NCI-H1105 (cell line): Measurements from ENCODE around the gene HOXA7.
A peak's percentile ranks its signal among the peaks of the same experiment; 100 is the strongest.

Source experiments
- DNase-seq: peaks from one replicate; lab custom pipeline; 2025; lab: John Stamatoyannopoulos, UW

Gene HOXA7

DNA sequence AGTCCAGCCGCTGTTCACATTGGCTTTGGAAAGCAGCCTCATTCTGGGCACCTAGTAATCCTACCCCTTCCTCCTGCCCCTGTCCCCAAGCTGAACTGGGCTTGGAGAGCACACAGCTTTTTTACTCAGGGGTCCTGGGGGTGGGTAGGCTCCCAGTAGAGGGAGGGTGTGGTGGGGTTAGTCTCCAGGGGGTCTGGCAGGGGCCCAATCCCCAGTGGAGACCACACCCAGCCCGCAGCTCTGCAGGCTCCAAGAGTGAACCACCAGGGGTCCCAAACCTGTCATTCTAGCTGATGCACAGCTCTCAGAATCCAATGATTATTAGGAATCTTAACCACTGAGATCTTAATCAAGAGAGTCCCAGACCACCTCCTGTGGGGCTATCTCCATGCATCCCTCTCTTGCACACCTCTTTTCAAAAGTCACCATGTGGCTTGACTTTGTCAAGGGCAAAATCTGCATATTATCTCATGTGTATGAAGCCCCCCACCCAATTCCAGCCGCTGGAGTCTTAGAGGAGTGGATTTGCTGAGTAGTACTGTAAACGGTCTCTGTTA, 25.9 kb upstream of the HOXA7 start:
- DNase-seq, result no peak

DNA sequence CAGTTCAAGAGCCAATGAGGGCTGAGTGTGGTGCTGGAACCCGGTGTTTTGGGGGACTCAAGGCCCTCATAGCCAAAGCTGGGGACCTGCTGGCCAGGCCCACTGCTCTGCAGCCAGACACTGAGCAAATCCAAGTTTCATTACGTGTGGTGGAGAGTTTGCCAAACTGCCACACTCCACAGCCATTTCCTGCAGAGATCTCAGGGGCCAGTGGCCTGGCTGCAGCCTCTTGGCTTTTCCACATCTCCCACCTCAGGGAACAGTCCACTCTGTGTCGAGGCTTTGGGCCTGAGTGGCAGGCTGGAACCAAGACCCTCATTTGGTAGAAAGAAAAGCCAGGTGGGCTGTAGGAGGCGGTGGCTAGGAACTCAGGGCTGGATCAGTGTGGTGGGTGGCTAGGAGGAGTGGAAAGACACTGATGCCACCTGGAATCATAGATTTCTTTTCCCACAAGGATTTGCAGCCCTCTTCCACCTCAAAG, 25.4 kb upstream of the HOXA7 start:
- no peak for DNase-seq

DNA sequence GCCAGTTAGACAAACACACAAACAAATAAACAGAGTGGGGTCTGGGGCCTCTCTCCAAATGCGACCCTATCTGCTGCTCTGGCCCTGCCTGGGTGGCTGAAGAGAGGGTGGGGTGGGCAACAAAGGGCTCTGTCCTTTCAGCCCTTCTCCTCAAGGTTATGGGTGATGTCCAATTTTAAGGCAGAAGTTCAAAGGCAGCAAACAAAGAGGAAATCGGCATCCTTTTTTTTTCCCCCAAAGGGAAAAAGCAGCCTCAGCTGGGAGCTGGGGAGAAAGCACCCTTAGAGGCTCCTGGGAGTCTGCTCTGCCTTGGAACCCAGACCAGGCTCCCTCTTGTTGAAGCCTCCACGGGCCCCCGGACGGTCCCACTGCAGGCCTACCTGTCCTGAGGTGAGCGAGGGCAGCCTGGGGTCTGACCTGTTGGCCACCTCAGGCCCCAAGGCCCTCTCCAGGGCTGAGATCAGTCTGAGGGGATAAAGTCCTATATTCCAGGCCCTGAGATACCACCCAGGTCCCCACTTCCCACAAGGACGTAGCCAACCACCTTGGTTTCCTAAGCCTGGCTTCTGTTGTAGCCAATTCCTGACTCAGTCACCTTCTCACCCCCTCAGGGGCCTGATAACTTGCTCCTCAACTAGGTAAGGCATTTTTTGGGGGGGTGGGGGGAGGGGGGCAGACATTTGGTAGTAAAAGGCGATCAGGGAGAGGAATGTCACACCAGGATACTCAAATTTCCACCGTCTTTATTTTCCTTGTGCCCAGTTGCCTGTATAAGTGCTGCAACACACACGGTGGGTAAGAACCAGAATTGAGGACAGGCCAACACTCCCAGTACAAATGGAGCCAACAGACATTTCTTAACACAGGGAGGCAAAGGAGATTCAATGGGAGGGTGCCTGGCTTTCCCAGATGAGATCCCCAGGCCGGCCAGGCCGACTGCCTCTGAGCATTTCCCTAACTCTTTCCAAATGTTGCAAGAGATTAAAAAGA, 24.3 kb upstream of the HOXA7 start:
- DNase-seq, result no peak

DNA sequence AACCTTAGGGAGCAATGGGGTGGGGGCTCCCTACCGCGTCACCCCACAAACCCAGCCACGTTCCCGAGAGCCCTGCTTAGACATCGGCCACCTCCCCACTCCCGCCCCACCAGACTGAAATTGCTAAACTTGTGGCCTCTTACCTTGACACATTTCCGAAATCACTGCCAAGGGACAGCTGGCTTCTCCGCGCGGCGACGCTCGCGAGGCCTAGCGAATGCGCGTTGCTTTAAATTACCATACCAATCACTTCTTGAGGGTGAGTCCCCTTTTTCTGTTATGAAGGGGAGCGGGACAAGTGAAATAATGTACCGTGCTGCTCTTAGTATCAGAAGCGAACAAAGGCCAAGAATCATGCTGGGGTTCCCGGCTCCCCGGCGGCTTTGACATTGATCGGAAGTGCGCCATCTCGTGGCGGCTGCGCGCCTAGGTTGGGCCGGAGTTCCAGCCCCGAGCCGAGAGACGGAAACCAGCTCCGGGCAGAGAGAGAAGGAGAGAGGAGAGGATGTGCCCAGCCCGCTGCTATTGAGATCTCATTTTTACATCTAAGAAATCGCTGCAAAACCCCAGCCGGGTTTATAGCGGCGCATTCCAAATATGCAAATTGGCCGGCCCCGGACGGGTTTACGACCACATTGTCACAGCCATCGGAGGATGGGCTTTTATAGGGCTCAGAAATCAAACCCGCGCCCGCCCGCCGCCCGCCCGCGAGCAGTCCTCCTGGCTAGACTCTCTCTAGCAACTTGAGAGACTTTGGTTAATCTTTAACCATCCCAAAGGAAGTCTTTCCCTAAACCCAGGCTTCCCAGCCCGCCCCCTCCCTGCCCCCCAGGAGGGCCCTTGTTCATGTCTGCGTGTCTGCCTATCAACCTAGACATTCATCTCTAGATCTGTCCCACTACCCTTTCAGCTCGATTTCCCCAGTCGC, 23.3 kb upstream of the HOXA7 start:
- DNase-seq, result no peak

DNA sequence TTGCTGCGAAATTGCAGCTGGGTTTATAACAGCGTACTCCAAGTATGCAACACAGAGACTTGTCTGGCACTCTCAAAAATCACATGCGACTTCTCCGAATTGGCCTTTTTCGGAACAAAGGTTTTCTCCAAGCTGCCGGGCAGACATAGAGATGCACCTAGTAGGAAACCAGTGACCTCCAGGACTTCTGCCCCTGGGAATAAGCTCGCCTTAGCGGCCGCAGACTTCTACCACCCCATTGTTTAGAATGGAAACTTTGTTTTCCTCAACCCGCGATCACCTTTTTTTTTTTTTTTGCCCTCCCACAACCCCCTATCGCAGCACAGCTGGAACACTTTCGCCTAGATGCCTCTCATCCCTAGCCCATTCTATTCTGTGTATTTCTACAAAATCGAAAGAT, 22.6 kb upstream of the HOXA7 start:
- no peak for DNase-seq

DNA sequence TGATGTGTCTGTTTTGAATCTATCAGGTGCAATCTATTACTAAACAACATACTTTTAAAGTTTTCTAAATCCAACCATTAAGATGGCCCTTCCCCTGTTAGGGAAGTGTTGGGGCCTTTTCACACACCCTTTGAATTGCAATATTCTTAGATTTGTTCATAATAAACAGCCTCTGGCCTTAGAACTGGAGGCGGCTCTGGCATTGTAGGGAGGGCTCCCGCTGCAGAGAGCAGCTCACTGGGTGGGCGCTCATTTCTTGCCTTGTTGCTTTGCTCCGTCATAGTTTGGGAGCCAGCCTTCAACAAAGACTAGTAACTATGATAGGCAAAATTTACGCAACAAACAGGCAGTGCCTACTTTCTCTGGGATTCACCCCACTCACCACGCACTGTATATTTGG, 21.9 kb upstream of the HOXA7 start:
- DNase-seq, result no peak

DNA sequence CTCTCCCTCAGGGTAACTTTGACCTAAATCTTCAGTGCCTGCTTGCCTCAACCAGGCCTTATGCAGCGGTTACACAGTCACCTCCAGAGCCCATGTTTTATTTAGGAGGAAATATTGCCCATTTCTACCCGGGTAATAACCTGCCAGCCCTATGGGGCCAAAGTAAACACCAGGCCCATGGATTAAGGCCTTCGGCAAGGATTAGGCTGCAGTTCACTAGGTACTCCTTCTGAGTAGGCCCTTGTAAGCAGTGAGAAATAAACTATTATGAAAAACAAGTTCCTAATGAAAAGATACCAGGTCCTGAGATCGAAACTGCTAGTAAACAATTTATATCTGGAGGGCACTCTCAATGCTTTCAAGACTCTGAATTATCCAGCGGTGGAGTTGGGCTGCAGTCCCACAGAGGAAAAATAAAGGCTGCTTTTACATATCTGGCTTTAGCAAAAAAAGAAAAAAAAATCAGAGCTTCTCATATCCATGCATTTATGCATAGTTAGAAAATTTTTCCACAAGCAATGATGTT, 21.4 kb upstream of the HOXA7 start:
- DNase-seq, result no peak

DNA sequence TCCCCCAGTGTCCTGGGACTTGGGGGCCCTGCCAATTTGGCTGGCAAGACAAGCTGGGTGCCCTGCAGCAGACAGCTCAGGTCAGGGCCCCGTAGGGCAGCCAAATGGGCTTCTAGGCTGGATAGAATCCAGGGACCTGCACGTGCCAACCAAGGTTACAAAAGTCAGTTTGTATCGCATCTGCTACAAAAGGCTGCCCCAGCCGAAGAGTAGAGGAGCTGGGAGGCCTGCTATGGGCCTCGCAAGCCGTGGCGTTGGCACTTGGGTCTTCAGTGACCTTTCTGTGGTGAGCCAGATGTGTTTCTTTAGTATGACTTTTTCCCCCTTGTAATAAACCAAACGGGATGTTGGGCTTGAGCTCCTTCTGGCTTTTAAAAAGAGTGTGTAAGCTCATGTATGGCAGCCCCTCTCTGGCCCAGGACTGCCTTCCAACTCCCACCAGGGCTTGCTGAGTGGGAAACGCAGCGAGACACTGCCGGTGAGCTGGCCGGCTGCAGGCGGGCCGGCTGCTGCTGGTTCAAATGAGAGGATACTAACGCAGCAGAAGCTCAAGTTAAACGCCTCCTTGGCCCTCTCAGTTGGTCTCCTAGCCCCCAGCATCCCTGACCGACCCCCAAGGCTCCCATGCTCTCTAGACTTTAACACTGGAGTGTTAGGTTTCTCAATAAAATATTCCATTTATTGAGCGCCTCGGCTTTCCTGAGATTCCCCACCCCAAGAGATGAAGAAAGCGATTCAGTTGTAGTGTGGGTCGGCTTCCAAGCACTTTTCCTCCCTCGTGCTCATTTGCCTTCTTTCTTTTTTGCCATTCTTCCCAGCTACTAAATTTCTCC, 20.7 kb upstream of the HOXA7 start:
- DNase-seq, result no peak

DNA sequence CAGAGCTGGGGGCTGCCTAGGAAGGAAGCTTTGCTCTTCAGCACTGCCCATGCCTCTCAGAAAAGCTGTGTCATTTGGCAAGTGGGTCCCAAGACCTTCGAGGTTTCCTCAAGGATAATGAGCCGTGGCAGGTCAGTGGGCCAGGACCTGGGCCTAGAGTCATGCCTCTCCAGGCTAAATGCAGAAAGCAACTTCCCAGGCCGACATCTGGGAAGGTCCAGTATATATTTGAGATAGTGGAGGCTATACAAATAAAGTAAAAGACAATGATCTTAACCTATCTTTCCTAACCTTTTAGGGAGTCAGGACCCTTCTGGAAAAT, 20.0 kb upstream of the HOXA7 start:
- DNase-seq, result no peak

DNA sequence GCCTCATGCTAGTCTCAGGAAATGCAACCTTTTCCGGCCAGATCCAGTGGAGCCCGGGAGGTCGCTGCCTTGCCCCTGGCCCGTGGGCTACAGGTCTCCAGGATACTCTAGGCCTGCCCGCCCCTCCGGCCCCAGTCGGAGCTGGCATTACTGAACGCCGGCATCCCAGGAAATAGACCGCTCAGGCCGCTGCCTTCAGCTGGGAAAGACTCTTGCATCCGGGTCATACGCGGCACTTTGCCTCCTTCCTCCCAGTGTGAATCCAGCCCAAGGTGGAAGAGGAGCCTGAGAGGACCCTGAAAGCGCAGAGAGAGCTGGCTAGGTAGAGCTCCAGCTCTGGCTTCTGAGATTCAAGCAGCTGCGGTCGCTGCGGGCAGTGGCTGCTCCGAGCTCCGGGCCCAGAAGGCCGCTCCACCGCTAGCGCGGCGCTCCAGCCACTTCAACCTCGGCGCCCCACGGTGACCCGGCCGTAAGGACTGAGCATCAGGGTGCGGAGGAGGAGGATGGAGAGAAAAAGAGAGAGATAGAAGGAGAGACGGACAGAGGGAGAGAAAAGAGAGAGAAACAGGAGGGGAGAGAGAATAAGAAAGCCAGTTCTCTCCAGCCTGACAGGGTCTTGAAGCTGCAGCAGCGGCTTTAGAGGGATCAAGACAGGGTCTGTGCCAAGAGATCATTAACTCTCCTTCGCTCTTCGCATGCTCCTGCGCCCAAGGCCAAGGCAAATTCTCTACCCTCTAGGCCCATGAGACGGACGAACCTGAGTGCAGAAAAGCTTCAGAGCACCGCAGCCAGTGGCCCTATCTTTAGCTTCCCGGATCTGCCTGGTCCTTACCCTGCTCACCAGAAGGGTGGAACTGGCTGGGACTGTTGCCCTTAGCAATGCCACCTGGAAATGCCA, 19.4 kb upstream of the HOXA7 start:
- no peak for DNase-seq

DNA sequence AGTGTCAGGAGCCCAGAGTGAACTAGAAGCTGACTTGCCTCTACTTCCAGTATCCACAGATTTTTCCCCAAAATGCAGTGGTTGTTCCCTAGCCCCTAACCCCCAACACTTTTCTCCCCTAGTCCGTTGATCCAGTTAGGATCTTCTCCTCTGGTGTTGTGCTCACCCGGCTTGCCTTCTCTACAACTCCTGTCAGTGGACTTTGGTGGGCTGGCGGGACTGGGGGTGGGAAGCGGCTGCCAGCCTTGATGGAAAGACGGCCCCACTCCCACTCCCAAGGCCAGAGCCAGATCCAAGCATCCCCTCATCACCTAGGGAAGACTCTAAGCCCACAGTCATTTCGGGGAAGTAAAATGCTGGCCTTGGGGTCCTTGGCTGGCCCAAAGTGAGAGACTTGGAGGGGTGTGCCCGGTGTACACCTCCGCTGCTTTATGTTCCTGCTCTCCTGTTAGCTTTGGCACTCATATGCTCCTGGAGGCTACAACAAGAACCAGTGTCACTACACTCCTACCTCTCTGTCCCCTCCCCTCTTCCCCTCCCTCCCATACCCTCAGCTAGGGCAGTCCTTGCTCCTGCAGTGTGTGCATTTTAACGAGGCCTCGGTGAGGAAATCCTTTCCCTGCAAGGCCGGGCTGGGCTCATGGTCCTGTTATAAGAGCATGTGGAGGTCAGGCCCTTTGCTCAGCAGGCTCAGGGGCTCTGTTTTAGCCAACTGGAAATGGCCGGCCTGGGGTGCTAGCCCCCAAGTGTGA, 18.6 kb upstream of the HOXA7 start:
- no peak for DNase-seq

DNA sequence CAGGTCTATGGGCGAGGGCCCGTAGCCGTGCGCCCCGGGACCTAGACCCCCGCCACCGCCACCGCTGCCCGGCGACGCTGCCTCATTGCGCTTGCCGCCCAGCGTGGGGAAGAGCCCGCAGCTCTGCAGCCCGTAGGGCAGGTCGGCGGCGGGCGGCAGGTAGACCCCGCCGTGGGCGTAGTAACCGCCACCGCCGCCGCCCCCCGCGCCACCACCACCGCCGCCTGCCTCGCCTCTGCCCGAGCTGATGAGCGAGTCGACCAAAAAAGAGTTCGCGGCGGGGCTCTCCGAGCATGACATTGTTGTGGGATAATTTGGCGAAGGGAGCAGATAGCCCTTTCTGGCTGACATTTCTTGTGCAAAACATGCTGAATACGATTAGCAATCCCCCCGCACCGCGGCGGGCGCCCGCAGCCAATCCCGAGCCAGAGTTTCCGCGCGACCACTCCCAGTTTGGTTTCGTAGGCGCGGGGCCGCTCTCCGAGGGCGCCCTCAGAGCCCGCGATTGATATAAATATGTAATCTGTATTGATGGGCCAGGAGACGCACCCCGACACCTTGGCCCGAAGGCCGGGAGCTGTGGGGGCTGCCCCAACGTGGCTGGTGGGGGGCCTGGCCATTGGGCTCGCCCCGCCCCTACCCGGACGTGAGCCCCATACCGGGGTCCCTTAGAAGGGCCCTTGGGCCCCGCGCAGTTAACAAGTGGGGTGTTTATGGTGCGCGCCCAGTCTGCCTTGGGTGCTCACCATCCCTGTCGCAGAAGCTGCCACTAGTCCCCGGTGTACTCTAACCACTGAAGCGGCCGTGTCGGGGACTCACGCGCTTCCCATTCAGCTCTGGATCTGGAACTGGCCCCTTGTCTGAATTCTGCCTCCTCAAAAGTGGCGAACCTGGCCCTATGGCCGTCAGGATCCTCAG, 17.7 kb upstream of the HOXA7 start, which contains the start of gene HOXA10:
Gene HOXA10, minus strand, starts transcription at position 365 of the 918 bp plus-strand sequence. Its CDS starts 14 bp downstream, at position 351.
- DNase-seq, result peak; percentile 57

DNA sequence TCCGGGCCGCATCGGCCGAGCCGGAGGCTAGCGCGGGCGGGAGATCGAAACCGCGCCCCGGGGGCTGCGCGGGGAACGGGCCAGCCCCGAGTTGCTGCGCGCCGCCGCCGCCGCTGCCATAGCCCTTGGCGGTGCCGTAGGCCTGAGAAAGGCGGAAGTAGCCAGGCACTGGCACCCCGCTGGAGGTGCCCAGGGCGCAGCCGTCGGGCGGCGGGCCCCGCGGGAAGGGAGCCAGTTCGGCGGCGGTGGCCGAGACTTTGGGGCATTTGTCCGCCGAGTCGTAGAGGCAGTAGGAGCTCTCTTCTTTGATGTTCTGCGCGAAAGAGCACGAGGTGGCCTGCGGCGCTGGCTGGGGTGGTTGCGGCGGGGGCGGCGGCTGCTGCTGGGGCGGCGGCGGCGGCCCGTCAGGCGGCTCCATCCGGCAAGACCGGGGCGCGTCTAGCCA, 17.1 kb upstream of the HOXA7 start:
- no peak for DNase-seq

DNA sequence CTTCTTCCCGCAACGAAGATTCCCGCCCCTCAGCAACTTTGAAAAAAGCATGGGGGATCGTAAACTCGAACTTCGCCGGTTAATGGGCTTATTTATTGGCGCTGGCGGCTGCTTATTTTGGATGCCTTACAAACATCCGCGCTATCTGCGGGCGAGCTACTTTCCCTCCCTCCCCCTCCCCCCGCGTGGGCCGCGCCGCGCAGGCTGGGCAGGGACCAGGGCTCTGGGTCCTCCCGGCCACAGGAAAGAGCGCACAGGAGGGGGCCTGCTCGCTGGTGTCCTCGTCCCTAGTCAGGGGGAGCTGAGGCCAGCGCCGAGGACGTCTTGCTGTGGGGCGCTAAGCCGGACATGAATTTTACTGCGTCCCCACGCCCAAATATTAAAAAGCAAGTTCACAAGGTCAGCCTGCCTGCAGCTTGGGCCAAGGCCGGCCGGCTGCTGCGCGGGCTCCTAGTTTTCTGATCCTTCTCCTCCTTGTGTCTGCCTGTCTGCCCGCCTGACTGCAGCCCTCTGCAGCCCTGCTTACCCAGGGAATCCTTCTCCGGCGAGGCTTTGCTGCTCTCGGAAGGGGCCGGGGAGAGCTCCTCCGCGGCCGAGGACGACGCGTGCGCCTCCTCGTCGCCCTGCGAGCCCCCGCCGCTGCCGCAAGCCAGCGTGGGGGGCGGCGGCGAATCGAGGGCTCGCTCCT, 16.5 kb upstream of the HOXA7 start:
- DNase-seq, result peak; percentile 55

DNA sequence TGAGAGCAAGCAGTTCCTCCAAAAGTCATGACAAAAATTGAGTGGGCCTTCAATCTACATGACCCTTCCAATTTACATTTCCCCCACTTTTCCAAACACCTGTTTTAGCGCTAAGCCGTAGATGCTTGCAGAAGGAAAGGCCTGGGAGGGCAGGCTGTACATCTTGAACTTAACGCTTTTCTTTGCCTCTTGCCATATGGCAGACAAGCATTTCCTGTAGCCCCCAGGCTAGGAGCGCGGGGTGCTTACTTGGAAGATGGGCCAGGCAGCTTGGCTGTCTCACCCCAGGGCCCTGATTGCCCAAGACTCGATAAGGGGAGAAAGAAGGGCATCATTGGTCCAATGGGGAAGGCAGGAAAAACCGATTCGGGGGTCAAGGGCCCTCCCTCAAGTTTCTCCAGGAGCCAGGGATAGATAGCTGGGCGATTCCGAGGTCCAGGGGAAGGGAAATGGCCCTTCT, 15.9 kb upstream of the HOXA7 start:
- DNase-seq, result no peak

DNA sequence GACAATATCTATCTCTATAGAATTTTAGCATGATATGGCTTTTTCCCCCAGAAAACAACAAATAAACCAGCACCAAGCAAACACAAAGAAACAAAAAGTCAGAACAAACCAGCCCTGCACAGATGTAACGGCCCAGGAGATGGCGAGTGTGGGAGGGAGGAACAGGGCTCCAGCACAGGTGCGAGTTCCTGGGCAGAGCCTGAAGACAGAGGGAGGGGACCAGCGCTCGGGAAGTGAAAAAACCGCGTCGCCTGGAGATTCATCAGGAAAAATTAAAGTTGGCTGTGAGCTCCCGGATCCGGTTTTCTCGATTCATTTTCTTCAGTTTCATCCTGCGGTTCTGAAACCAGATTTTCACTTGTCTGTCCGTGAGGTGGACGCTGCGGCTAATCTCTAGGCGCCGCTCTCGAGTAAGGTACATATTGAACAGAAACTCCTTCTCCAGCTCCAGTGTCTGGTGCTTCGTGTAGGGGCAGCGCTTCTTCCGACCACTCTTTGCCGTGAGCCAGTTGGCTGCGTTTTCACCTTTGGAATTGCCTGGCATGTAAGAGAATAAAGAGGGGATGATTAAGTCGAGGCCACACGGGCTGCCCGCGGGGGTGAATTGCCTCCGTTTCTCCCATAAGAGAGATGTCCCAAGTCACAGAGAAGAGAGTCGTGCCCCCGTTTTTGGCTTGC, 15.3 kb upstream of the HOXA7 start:
- DNase-seq, result no peak

DNA sequence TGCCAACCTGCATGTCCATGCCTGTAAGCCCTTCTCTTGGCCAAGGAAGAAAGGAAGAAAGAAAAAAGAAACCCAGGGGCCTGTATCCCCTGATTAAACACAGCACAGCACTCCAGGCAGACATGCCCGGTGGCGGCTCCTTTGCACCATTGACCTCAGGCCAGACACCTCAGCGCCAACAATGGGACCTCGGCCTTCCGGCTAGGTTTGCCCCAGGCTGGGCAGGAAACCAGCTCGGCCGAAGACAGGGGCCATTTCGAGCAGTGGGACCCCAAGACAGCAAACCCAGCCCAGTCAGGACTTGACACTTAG, 14.8 kb upstream of the HOXA7 start:
- no peak for DNase-seq
